Skin epidermis (tissue), 12 donors: ENCODE data around the gene ADPGK.
"Not testable (repeated sequence)": the region's sequence is repeated elsewhere in the genome, so short reads cannot be mapped to it uniquely, and the experiment has no call there.

Experiments used
- H3K27ac ChIP-seq, 21 experiments: fragments of 200-600 bp; sonication (generic) in 11 of 21; one replicate each; pipeline ENCODE4 v1.5.0; 2020; ENCODE audit warnings: mild to moderate bottlenecking in 3 of 21, inconsistent platforms in 2 of 21, moderate library complexity in 2 of 21
- H3K4me3 ChIP-seq, 7 experiments: fragments of 200-600 bp; sonication (generic) in 2 of 7; one replicate each; pipeline ENCODE4 v1.5.0; 2020; ENCODE audit warnings: inconsistent platforms in 2 of 7, mild to moderate bottlenecking in 2 of 7, moderate library complexity in 1 of 7

The ADPGK gene

GRCh38 chr15:72708551-72709303 lies 74.8 kb downstream of the ADPGK start:
- not testable (repeated sequence) for H3K4me3 ChIP-seq, H3K27ac ChIP-seq

DNA sequence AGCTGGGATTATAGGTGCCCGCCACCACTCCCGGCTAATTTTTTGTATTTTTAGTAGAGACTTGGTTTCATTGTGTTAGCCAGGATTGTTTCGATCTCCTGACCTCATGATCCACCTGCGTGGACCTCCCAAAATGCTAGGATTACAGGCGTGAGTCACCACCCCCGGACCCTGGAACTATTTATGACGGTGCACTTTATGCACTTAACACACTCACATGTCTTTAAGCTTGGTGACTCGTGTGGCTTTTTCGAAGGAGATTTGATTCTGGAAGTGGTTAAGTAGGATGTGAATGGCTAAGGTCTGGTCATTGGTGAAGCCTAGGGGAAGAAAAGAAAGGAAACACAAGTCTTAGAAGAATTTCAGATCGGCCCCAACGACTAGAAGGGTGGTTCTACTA lies 77.3 kb downstream of the ADPGK start:
- Histone ChIP-seq H3K4me3 (no peak overlapping the region), H3K27ac (no peak overlapping the region)
